Measurements from ENCODE around the gene KPNB1.
A peak's percentile ranks its signal among the peaks of the same experiment; 100 is the strongest.

The KPNB1 gene

DNA sequence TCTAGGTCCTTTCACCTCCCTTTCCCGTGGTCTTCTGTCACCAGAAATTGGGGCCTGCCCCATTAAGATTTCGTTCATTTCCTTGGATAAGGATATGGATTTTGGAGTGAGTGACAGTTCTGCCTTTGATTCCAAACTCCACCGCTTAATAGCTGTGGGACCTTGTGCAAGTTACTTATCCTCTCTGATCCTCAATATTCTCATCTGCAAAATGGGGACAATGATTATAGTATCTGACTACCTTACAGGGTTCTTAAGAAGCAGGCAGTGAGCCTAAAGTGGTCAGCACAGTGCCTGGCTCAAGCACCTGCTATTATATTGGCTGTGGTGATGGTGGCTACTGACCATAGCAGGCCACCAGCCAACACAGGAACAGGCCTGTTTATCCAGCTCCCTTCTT, 59.9 kb downstream of the KPNB1 start:
- no peak for DNase-seq (ENCODE audit: extremely low spot score)
- POLR2A ChIA-PET, result no interaction called here
- CTCF ChIA-PET, result interaction anchor here (1.4 to 6.6 kb wide), 2 partner anchors 11 to 23 kb away, joined by 5 to 63 read pairs; partner anchors contain the start of gene TBX21
- TF ChIP-seq CTCF (IDR thresholded peaks at IDR 0.05; ENCODE audit: control extremely low read depth, extremely low read depth, low read depth, missing control alignments), result no peak

- TF ChIP-seq CTCF (IDR thresholded peaks at IDR 0.05; ENCODE audit: control extremely low read depth, extremely low read depth, low read depth, missing control alignments), result no peak
- ChIA-PET CTCF (interaction anchor here (1.3 to 6.6 kb wide), 2 partner anchors 13 to 21 kb away, joined by 3 to 63 read pairs; partner anchors contain the start of gene TBX21), POLR2A (no interaction called here)
- no peak for DNase-seq (ENCODE audit: extremely low spot score)
Measured at GRCh38 chr17:47711366-47712099, 61.8 kb downstream of the KPNB1 start.

DNA sequence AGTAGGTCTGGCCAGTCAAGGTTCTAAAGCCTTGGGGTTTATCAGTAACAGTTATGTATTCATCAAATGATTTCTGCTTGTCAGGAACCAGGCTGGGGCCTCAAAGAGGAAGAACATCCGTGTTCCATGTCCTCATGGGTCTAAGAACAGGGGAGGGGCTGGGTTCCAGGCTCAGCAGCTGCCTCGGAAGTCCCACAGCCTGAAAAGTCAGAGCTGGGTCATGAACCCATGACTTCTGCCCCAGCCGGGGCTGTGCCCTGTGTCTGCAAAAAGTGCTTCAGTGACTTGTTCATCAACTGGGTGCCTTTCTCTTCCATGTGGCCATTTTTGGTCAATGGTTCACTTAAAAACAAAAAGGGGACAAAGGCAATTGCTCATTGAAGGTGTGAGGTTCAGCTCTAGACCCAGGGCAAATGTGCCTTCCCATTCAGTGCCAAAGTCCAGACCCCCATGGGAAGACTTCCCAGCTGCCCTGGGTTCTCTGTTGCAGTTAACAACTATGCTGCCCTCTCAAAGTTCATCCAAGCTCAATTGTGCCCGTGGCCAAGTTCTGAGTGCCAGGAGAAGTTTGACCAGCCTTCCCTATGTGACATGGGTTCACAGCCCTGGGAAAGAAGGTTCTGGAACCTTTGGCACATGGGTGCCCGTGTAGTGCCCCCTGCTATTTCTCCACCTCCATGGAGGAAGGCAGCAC, 62.8 kb downstream of the KPNB1 start:
- DNase-seq (ENCODE audit: extremely low spot score), result no peak
- POLR2A ChIA-PET, result no interaction called here
- no peak for TF ChIP-seq CTCF (IDR thresholded peaks at IDR 0.05; ENCODE audit: control extremely low read depth, extremely low read depth, low read depth, missing control alignments)
- CTCF ChIA-PET, result interaction anchor here (1.3 to 6.6 kb wide), 3 partner anchors 14 to 21 kb away, joined by 3 to 63 read pairs (median 4); partner anchors contain the start of gene TBX21

DNA sequence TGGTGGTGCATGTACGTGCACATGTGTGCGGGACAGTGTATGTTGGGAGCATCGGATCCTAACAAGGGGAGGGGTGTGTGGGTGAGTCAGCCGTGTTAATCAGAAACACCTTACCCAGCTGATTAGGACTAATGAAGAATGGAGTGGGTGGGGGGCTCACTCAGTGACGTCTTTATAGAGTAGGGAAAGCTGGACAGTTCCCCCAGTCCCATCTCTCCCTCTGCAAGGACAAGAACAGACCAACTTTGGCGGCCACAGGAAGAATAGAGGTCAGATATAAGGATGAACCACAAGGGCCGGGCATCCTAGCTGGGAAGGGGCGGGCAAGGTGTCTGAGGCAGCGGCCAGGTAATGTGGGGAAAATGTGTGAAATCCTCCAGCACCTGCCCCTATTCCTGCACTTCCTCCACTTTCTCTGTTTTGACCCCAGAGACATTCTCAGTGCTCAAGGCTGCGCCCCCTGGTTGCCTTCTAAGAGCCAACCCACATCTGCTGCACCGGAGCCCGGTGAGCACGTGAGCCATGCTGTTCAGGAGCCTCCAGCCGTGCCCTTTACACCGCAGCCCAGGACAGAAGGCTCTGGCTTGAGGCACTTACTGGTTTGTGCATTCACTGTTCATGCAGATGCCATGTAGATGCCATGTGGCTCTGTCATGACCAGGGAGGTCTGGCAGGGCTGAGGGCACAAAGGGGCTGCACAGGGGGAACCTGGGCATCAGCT, 64.4 kb downstream of the KPNB1 start:
- no peak for DNase-seq (ENCODE audit: extremely low spot score)
- ChIA-PET POLR2A (no interaction called here), CTCF (interaction anchor here (1.7 to 7.0 kb wide), 7 partner anchors 8 to 22 kb away, joined by 4 to 85 read pairs (median 15); partner anchors contain the start of gene TBX21)
- peak; percentile 16 for TF ChIP-seq CTCF (IDR thresholded peaks at IDR 0.05; ENCODE audit: control extremely low read depth, extremely low read depth, low read depth, missing control alignments)

GRCh38 chr17:47714773-47715396, 65.2 kb downstream of the KPNB1 start:
- no peak for TF ChIP-seq CTCF (IDR thresholded peaks at IDR 0.05; ENCODE audit: control extremely low read depth, extremely low read depth, low read depth, missing control alignments)
- ChIA-PET POLR2A (no interaction called here), CTCF (interaction anchor here (1.1 to 7.0 kb wide), 8 partner anchors 9 to 50 kb away, joined by 3 to 85 read pairs (median 12); partner anchors contain the start of gene TBX21)
- peak; percentile 66 for DNase-seq (ENCODE audit: extremely low spot score)

Measured in GM10248 (cell line).